ENCODE results near the gene CACNA2D3. TPM values are rescaled to one million over a fixed set of nuclear protein-coding genes. Genes with fewer than 3 reads are reported as not detected.

The CACNA2D3 gene
- total RNA-seq, 2 donors from 2014 or later, result 1.1 to 5.9 TPM

- no peak for DNase-seq (ENCODE audit: low spot score)
- Histone ChIP-seq H3K4me1 (replicated peaks) (no peaks in the 10 kb centered on the region), H3K36me3 (no peaks in the 10 kb centered on the region), H3K9me3 (no peaks in the 10 kb centered on the region), H3K27ac (no peak overlapping the region), H3K27me3 (replicated peaks; ENCODE audit: insufficient read depth) (no peaks in the 10 kb centered on the region), H3K4me3 (no peak overlapping the region)
- TF ChIP-seq CTCF (IDR thresholded peaks at IDR 0.05), result no peak
- no peak for TF ChIP-seq POLR2A (IDR thresholded peaks at IDR 0.05)
- TF ChIP-seq POLR2AphosphoS5 (IDR thresholded peaks at IDR 0.05), result no peak
- 97% methylated on average over 8 of the region's 8 CpGs for WGBS
- intact Hi-C loops (cut with DNase I), result no loop called here
Observed at GRCh38 chr3:54518011-54518675, 395.8 kb downstream of the CACNA2D3 start.

- H3K9me3 ChIP-seq, result no peaks in the 10 kb centered on the region
- WGBS, result 52% methylated on average over 2 of the region's 2 CpGs
- no peak overlapping the region for H3K4me3 ChIP-seq
- intact Hi-C loops (cut with DNase I), result no loop called here
- DNase-seq (ENCODE audit: low spot score), result no peak
- no peak overlapping the region for H3K27ac ChIP-seq
- no peaks in the 10 kb centered on the region for H3K27me3 ChIP-seq (replicated peaks; ENCODE audit: insufficient read depth)
- H3K4me1 ChIP-seq (replicated peaks), result no peaks in the 10 kb centered on the region
- TF ChIP-seq POLR2AphosphoS5 (IDR thresholded peaks at IDR 0.05), result no peak
- no peak for TF ChIP-seq POLR2A (IDR thresholded peaks at IDR 0.05)
- TF ChIP-seq CTCF (IDR thresholded peaks at IDR 0.05), result no peak
- no peaks in the 10 kb centered on the region for H3K36me3 ChIP-seq
Observed at GRCh38 chr3:54519493-54519892, 397.1 kb downstream of the CACNA2D3 start.

DNA sequence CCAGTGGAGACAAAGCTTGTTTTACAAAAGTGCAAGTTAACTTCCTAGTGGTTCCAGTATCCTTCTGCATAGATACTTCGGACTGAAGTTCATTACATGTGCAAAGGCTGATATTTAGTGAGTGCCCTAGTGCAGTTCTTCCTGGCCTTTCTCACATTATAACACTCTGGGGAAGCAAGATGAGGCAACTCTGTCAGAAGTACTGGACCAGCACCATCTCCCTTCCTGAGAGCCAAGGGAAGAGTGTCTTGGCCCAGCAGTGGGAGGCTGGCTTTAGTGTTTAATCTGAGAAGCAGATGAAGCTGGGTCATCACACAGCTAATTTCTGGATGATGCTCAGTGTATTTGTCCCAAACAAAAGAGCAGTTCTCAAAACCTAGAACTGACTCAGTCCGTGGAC, 397.7 kb downstream of the CACNA2D3 start:
- intact Hi-C loops (cut with DNase I), result no loop called here
- no peak for TF ChIP-seq CTCF (IDR thresholded peaks at IDR 0.05)
- no peak for TF ChIP-seq POLR2A (IDR thresholded peaks at IDR 0.05)
- H3K36me3 ChIP-seq, result no peaks in the 10 kb centered on the region
- no peaks in the 10 kb centered on the region for H3K9me3 ChIP-seq
- WGBS, result 85% methylated on average over 2 of the region's 2 CpGs
- no peak for DNase-seq (ENCODE audit: low spot score)
- H3K27me3 ChIP-seq (replicated peaks; ENCODE audit: insufficient read depth), result no peaks in the 10 kb centered on the region
- no peaks in the 10 kb centered on the region for H3K4me1 ChIP-seq (replicated peaks)
- H3K4me3 ChIP-seq, result no peak overlapping the region
- no peak overlapping the region for H3K27ac ChIP-seq

GRCh38 chr3:54527521-54527920, 405.2 kb downstream of the CACNA2D3 start:
- TF ChIP-seq CTCF (IDR thresholded peaks at IDR 0.05), result no peak
- peak; percentile 42 for TF ChIP-seq POLR2AphosphoS5 (IDR thresholded peaks at IDR 0.05)
- intact Hi-C loops (cut with DNase I), result no loop called here
- Histone ChIP-seq H3K4me1 (replicated peaks) (no peaks in the 10 kb centered on the region), H3K27me3 (replicated peaks; ENCODE audit: insufficient read depth) (no peaks in the 10 kb centered on the region), H3K4me3 (no peak overlapping the region), H3K27ac (no peak overlapping the region), H3K9me3 (no peaks in the 10 kb centered on the region), H3K36me3 (no peaks in the 10 kb centered on the region)
- WGBS, result 89% methylated on average over 5 of the region's 5 CpGs
- no peak for DNase-seq (ENCODE audit: low spot score)

DNA sequence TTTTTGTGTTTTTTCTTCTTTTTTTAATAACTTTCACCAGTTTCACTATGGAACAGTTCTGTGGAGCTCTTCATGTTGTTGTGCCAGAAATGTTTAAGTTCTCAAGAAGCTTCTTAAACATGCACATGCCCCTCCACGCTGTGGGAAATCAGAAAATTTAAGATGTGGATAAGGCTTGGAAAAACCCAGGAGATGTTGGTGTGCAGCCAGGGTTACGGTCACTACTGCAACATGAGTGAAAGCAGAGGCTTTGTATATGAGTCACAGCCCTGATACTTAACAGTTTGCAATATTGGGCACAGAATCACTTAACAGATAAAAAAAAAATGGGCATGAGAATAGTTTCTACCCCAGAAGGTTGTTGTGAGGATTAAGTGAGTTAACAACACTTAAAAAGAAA, 405.6 kb downstream of the CACNA2D3 start:
- 54% methylated on average over 2 of the region's 2 CpGs for WGBS
- no peak overlapping the region for H3K4me3 ChIP-seq
- H3K36me3 ChIP-seq, result no peaks in the 10 kb centered on the region

More for the DNA sequence above, 405.6 kb downstream of the CACNA2D3 start:
- no peak overlapping the region for H3K27ac ChIP-seq
- no peak for DNase-seq (ENCODE audit: low spot score)
- H3K4me1 ChIP-seq (replicated peaks), result no peaks in the 10 kb centered on the region
- H3K9me3 ChIP-seq, result no peaks in the 10 kb centered on the region
- TF ChIP-seq POLR2AphosphoS5 (IDR thresholded peaks at IDR 0.05) (no peak), CTCF (IDR thresholded peaks at IDR 0.05) (no peak), POLR2A (IDR thresholded peaks at IDR 0.05) (no peak)
- no peaks in the 10 kb centered on the region for H3K27me3 ChIP-seq (replicated peaks; ENCODE audit: insufficient read depth)
- intact Hi-C loops (cut with DNase I), result no loop called here
